ENCODE data around the gene SEZ6. TPM values are rescaled to one million over a fixed set of nuclear protein-coding genes. Genes with fewer than 3 reads are reported as not detected.

SEZ6 gene, protein sequence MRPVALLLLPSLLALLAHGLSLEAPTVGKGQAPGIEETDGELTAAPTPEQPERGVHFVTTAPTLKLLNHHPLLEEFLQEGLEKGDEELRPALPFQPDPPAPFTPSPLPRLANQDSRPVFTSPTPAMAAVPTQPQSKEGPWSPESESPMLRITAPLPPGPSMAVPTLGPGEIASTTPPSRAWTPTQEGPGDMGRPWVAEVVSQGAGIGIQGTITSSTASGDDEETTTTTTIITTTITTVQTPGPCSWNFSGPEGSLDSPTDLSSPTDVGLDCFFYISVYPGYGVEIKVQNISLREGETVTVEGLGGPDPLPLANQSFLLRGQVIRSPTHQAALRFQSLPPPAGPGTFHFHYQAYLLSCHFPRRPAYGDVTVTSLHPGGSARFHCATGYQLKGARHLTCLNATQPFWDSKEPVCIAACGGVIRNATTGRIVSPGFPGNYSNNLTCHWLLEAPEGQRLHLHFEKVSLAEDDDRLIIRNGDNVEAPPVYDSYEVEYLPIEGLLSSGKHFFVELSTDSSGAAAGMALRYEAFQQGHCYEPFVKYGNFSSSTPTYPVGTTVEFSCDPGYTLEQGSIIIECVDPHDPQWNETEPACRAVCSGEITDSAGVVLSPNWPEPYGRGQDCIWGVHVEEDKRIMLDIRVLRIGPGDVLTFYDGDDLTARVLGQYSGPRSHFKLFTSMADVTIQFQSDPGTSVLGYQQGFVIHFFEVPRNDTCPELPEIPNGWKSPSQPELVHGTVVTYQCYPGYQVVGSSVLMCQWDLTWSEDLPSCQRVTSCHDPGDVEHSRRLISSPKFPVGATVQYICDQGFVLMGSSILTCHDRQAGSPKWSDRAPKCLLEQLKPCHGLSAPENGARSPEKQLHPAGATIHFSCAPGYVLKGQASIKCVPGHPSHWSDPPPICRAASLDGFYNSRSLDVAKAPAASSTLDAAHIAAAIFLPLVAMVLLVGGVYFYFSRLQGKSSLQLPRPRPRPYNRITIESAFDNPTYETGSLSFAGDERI
- not detected in 2 replicates for total RNA-seq

DNA sequence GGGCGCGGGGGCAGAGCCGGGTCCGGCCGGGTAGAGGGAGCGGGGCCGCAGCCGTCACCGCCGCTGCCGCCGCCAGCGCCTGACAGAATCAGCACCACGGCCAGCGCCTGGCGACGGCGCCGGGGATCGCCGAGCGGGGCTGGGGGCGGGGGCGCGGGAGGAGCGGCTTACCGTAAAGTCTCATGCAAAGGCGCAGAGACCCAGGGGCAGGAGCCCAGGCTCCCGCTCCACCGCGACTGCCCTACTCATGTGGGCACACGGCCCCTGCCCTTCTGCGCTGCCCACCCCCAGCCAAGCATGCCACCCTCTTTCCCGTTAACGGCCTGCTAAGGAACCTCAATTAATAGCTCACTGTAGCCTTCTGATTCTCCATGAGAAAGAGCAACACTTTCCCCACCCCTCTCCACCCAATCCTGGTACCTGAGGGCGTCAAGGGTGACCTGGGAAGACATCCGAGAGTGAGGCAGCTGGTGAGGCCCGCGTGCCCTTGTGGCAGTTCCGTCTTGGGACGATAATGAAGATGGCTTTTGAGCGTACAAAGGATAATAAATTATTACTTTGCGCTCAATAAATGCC, at the start of gene SEZ6:
Gene SEZ6, minus strand, starts transcription at position 98 of the 576 bp plus-strand sequence. CDS start 164 bp downstream, outside the sequence.
- intact Hi-C loops (cut with micrococcal nuclease), result no loop called here
- no peak within 1 kb of the TSS for H3K27ac Mint-ChIP-seq
- H3K4me1 Mint-ChIP-seq (ENCODE audit: low read depth), result no peaks in the 10 kb centered on the region
- H3K36me3 Mint-ChIP-seq (ENCODE audit: low read depth), result no peaks in the 10 kb centered on the region
- H3K4me3 Mint-ChIP-seq, result no peak within 1 kb of the TSS
- peaks cover 46% of the 10 kb centered on the region for H3K27me3 Mint-ChIP-seq (ENCODE audit: insufficient read depth)
- H3K9me3 Mint-ChIP-seq, result no peaks in the 10 kb centered on the region
- DNase-seq (ENCODE audit: low spot score), result peak; percentile 66

DNA sequence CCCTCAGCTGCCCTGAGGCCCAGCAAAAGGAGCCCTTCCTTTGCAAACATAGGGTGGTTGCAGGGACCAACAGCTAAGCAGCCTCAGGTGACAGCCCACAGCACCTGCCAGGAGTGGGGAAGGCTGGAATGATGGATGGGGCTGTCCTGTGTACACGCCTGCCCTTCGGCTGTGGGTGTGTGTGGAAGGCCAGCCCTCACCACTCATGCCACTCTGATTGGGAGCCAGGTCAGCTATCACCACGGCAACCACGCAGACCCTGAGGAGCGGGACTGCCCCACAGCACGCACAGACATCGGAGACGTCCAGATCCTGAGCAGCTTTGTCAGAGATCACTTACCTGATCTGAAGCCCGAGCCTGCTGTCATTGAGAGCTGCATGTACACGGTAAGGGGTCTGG, 49.0 kb upstream of the SEZ6 start:
- peaks cover 5% of the 10 kb centered on the region for H3K27me3 Mint-ChIP-seq (ENCODE audit: insufficient read depth)
- no peaks in the 10 kb centered on the region for H3K9me3 Mint-ChIP-seq
- no peaks in the 10 kb centered on the region for H3K36me3 Mint-ChIP-seq (ENCODE audit: low read depth)
- DNase-seq (ENCODE audit: low spot score), result no peak
- H3K4me3 Mint-ChIP-seq, result no peak overlapping the region
- no peak overlapping the region for H3K27ac Mint-ChIP-seq
- intact Hi-C loops (cut with micrococcal nuclease), result no loop called here
- no peaks in the 10 kb centered on the region for H3K4me1 Mint-ChIP-seq (ENCODE audit: low read depth)

DNA sequence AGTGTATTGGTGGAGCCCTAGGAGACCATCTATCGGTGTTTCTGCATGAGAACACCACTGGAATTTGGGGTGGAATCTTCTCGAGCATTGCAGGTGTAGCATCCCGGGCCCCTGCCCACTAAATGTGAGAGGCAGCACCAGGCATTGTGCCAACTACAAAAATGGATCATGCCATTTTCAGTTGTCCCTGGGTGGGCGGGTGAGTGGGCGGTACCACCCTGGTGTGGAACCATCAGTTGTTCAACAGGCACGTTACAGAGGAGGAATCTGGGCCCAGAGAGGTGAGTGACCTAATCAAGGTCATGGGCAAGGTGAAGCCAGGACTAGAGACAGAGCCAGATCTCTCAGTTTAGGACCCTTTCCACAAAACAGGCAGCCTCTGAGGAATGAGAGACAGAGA, 45.9 kb upstream of the SEZ6 start:
- intact Hi-C loops (cut with micrococcal nuclease), result no loop called here
- H3K36me3 Mint-ChIP-seq (ENCODE audit: low read depth), result no peaks in the 10 kb centered on the region
- peaks cover 5% of the 10 kb centered on the region for H3K4me1 Mint-ChIP-seq (ENCODE audit: low read depth)
- H3K4me3 Mint-ChIP-seq, result no peak overlapping the region
- no peak overlapping the region for H3K27ac Mint-ChIP-seq
- H3K27me3 Mint-ChIP-seq (ENCODE audit: insufficient read depth), result peaks cover 13% of the 10 kb centered on the region
- DNase-seq (ENCODE audit: low spot score), result no peak
- no peaks in the 10 kb centered on the region for H3K9me3 Mint-ChIP-seq

DNA sequence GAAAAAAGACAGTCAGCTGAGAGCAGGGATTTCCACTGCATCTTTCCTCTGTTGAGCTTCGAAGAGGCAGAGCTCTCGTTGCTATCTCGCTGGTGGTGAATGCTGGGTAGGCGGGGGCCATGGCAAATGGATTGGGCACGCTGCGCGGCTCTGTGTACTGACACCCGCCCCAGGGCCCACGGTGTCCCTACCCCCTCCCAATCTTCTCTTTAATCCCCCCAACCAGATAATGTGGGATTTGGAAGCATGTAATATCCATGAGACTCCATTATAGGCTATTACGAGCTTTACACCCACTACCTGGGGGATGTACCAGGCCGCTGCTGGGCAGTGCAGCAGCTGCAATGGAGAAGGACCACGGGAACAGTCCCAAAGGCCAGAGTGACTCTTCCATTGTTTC, 45.4 kb upstream of the SEZ6 start:
- no peak overlapping the region for H3K27ac Mint-ChIP-seq
- intact Hi-C loops (cut with micrococcal nuclease), result no loop called here

DNA sequence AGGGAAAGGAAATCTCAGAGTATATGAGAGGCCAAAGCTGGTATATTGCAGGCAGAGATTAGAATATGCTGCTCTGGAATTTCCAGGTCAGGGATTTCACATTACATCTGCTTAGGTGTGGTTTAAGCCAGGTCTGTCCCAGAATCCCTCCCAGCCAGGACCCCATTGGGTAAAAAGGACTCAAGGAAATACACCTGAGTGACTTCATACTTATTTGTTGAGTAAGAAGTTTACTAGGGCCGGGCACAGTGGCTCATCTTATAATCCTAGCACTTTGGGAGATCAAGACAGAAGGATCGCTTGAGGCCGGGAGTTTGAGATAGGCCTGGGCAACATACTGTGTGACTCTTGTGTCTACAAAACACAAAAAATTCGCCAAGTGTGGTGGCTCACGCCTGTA, 44.3 kb upstream of the SEZ6 start:
- peaks cover 15% of the 10 kb centered on the region for H3K27me3 Mint-ChIP-seq (ENCODE audit: insufficient read depth)
- H3K27ac Mint-ChIP-seq, result no peak overlapping the region
- no peaks in the 10 kb centered on the region for H3K36me3 Mint-ChIP-seq (ENCODE audit: low read depth)
- H3K9me3 Mint-ChIP-seq, result no peaks in the 10 kb centered on the region
- H3K4me3 Mint-ChIP-seq, result no peak overlapping the region
- no peak for DNase-seq (ENCODE audit: low spot score)
- intact Hi-C loops (cut with micrococcal nuclease), result no loop called here
- H3K4me1 Mint-ChIP-seq (ENCODE audit: low read depth), result peaks cover 5% of the 10 kb centered on the region

More for the DNA sequence above, 45.4 kb upstream of the SEZ6 start:
- no peak for DNase-seq (ENCODE audit: low spot score)
- Mint-ChIP-seq H3K27me3 (ENCODE audit: insufficient read depth) (peaks cover 14% of the 10 kb centered on the region), H3K4me3 (no peak overlapping the region), H3K9me3 (no peaks in the 10 kb centered on the region), H3K4me1 (ENCODE audit: low read depth) (peaks cover 5% of the 10 kb centered on the region), H3K36me3 (ENCODE audit: low read depth) (no peaks in the 10 kb centered on the region)

DNA sequence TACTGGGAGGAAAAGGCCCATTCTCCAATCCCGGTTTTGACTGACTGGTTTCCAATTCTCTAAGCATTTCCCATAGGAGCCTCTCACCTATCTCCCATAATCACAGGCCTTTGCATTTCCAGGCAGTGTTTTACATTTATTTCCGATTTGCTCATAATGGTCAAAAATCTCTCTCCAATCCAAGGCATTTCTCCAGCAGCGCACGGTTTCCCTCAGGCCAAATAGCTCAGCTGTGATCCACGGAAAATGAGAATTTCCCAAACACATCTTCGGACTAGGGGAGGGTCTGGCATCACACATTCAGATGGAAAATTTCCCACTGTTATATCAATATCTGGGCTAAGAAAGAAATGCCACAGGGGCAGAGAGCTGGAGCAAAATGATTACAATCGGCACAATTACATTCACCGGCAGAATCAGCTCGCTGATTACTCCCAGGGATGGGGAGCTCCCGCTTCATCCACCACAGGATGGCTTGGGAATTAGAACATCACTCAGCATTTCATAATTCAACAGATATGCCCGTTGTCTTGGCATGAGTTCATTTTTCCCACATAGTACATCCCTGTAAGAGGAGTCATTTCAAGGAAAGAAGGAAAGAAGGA, 43.8 kb upstream of the SEZ6 start:
- no peaks in the 10 kb centered on the region for H3K9me3 Mint-ChIP-seq
- no peak overlapping the region for H3K4me3 Mint-ChIP-seq
- DNase-seq (ENCODE audit: low spot score), result no peak
- H3K36me3 Mint-ChIP-seq (ENCODE audit: low read depth), result no peaks in the 10 kb centered on the region
- H3K4me1 Mint-ChIP-seq (ENCODE audit: low read depth), result peaks cover 5% of the 10 kb centered on the region
- H3K27ac Mint-ChIP-seq, result no peak overlapping the region
- intact Hi-C loops (cut with micrococcal nuclease), result no loop called here
- peaks cover 15% of the 10 kb centered on the region for H3K27me3 Mint-ChIP-seq (ENCODE audit: insufficient read depth)

DNA sequence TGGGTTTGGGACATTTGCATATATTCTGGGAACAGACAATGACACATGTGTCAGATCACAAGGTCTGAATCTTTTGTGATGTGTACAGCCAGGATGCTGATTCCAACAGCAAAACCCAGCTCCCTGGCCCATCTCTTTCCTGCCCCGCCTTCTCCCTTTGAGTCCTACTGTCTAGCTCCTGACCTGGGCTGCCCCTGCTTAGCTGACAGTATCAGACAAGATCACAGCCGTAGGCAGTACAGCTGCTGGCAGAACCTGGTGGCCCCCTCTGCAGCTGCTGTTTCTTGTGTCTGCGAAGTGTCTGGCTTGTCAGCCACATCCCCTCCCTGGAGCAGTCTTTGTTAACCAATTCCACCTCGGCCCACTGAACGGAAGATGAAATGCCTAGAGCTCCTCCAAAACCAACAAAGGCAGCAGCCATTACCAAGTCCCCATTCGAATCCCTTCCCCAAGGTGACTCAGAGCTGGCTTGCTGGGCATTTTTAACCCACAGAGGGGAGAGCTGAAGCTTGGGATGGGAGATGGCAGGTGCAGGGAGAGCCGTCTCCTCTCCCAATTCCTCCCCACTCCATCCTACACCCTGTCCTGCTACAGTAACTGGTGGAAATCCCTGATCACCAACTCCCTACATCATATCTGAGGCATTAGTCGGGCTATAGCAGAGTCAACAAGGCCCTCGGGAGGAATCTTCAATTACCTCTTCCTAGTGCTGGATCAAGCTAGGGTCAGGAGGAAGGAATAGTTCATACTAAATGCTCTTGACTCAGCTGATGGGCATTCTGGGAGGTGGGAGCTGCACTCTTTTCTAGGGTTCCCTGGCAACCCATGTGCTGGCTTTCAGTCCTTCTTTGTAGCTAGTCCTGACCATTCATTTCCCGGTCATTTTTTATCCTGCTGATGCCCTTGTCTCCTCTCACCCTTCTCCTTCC, 42.9 kb upstream of the SEZ6 start:
- Mint-ChIP-seq H3K9me3 (no peaks in the 10 kb centered on the region), H3K27me3 (ENCODE audit: insufficient read depth) (peaks cover 15% of the 10 kb centered on the region), H3K36me3 (ENCODE audit: low read depth) (no peaks in the 10 kb centered on the region), H3K4me3 (no peak overlapping the region), H3K27ac (no peak overlapping the region), H3K4me1 (ENCODE audit: low read depth) (peaks cover 5% of the 10 kb centered on the region)
- intact Hi-C loops (cut with micrococcal nuclease), result no loop called here
- DNase-seq (ENCODE audit: low spot score), result no peak

DNA sequence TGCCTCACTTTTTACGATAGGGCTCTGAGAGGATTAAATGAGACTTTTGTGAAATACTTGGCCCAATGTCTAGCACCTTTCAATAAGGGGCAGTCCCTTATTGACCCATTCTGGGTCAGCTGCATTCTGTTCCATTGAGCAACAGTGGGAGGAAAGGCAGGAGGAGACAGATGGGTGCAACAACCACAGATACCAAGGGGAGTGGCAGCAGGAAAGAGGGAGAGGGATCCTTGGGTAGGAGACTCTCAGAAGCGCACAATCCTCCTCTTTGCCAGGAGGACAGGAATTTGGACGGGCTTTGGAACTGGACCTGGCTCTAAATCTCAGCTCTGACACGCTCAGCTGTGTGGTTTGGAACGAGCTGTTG, 40.6 kb upstream of the SEZ6 start:
- Mint-ChIP-seq H3K9me3 (no peaks in the 10 kb centered on the region), H3K4me3 (no peak overlapping the region), H3K36me3 (ENCODE audit: low read depth) (no peaks in the 10 kb centered on the region), H3K4me1 (ENCODE audit: low read depth) (peaks cover 5% of the 10 kb centered on the region), H3K27ac (no peak overlapping the region), H3K27me3 (ENCODE audit: insufficient read depth) (peaks cover 10% of the 10 kb centered on the region)
- intact Hi-C loops (cut with micrococcal nuclease), result no loop called here
- DNase-seq (ENCODE audit: low spot score), result no peak

DNA sequence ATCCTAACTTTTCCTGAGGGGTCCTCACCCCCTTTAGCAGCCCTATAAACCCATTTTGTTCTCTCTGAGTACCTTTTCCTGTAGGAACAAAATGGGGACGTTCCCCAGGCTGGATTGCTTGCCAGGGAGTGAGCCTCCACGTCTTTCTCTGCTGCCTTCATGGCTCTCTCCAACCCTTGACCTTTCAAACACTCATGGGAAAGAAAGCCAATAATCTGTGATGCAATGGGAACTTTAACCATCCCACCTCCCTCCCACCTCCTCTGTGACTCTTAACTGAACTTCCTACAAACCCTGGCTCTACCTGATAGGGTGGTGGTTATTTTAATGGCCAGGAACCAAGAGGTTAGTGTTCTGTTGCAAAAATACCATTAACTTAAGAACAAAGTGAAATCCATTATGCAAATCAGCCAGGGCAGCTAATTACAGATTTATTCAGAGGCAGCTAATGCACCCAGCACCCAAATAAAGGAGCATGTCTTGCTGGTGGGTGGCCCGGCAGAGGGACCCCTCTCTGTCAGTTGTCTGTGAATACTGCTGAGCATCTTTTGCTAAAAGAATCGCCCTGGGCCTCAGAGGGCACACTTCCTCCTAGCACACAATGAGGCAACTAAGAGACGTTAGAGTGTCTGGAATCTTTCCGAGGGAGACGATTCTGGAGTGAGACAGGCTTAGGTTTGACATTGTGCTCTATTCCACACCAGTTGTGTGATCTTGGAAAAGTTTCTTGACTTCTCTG, 40.1 kb upstream of the SEZ6 start:
- Mint-ChIP-seq H3K27me3 (ENCODE audit: insufficient read depth) (peaks cover 10% of the 10 kb centered on the region), H3K36me3 (ENCODE audit: low read depth) (no peaks in the 10 kb centered on the region), H3K4me3 (no peak overlapping the region), H3K9me3 (no peaks in the 10 kb centered on the region), H3K27ac (no peak overlapping the region), H3K4me1 (ENCODE audit: low read depth) (peaks cover 5% of the 10 kb centered on the region)
- intact Hi-C loops (cut with micrococcal nuclease), result no loop called here
- DNase-seq (ENCODE audit: low spot score), result no peak

DNA sequence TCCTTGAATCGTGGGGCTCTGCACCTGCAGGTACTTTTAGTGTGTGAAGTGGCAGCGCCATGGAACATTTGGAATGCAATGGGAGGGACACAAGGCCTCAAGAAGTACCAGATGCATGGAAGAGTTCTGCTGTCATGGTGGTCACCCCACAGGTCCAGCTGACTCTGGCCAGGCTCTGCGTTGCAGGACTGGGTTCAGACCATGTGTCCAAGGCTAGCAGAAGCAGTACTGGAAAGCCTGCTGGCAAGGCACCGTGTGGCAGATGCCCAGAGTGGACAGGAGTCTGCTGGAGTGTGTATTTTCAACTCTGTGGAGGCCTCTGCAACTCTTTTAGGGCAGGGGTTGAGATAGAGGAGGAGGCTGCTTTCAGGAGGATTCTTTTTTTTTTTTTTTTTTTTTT, 39.2 kb upstream of the SEZ6 start:
- no peak overlapping the region for H3K27ac Mint-ChIP-seq
- no peaks in the 10 kb centered on the region for H3K9me3 Mint-ChIP-seq
- peaks cover 5% of the 10 kb centered on the region for H3K4me1 Mint-ChIP-seq (ENCODE audit: low read depth)
- H3K27me3 Mint-ChIP-seq (ENCODE audit: insufficient read depth), result peaks cover 10% of the 10 kb centered on the region
- intact Hi-C loops (cut with micrococcal nuclease), result no loop called here
- no peaks in the 10 kb centered on the region for H3K36me3 Mint-ChIP-seq (ENCODE audit: low read depth)
- no peak overlapping the region for H3K4me3 Mint-ChIP-seq
- no peak for DNase-seq (ENCODE audit: low spot score)

DNA sequence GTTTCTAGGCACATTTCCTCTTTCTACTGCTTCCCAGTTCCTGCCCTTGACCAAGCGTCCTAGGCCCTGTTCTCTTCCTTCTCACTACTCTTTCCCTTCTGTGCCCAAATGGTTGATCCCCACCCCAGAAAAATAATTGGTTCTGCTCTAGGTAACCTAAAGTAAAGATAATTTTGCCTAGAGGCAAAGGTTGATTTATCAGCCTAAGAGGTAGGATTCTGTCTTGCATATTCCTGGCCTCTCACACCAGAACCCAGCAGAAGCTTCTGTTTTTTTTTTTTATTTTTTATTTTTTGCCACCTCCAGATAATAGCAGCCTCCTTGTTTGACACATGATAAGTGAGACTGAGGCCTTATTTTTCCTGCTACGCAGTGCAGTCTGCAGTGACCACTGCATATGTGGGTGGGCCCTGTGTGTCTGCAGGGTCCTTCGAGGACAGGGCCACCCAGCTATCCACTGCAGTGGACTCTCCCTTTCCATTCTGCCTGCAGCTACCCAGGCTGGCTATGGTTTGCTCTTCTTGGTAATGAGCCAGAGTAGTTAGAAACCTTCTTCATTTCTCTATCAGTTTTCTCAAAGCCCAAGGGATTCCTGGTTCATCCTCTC, 37.8 kb upstream of the SEZ6 start:
- H3K27ac Mint-ChIP-seq, result no peak overlapping the region
- DNase-seq (ENCODE audit: low spot score), result no peak
- no peak overlapping the region for H3K4me3 Mint-ChIP-seq
- no peaks in the 10 kb centered on the region for H3K36me3 Mint-ChIP-seq (ENCODE audit: low read depth)
- no peaks in the 10 kb centered on the region for H3K9me3 Mint-ChIP-seq
- intact Hi-C loops (cut with micrococcal nuclease), result no loop called here
- peaks cover 4% of the 10 kb centered on the region for H3K27me3 Mint-ChIP-seq (ENCODE audit: insufficient read depth)
- H3K4me1 Mint-ChIP-seq (ENCODE audit: low read depth), result peaks cover 4% of the 10 kb centered on the region
